GM12801 (cell line): ENCODE results near the gene CIP2A.

ENCODE experiments used
- TF ChIP-seq, protein P1 (sequence below): IDR thresholded peaks from one replicate; pipeline ENCODE4 v1.5.1; 2011; ENCODE audit warnings: control low read depth; ENCODE audit not compliant: insufficient read length; ENCODE audit errors: extremely low read depth

The CIP2A gene

DNA sequence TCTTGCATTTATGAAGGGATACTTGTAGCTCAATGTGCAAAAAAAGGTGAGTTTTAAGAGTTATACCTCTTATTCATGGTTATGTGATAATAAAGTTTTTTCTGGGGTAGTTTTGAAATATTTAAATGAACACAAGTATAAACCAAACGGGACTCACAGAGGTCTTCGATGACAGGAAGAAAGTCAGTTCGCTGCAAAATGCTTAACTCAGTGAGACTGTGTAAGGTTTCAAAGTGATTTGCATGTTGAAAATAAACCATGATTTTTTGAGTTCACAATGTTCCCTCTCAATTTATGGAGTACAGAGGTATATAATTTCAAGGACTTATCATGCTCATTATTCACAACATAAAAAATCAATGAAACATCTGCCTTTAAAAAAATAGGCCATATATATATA, 42.5 kb downstream of the CIP2A start:
- TF ChIP-seq, protein P1, sequence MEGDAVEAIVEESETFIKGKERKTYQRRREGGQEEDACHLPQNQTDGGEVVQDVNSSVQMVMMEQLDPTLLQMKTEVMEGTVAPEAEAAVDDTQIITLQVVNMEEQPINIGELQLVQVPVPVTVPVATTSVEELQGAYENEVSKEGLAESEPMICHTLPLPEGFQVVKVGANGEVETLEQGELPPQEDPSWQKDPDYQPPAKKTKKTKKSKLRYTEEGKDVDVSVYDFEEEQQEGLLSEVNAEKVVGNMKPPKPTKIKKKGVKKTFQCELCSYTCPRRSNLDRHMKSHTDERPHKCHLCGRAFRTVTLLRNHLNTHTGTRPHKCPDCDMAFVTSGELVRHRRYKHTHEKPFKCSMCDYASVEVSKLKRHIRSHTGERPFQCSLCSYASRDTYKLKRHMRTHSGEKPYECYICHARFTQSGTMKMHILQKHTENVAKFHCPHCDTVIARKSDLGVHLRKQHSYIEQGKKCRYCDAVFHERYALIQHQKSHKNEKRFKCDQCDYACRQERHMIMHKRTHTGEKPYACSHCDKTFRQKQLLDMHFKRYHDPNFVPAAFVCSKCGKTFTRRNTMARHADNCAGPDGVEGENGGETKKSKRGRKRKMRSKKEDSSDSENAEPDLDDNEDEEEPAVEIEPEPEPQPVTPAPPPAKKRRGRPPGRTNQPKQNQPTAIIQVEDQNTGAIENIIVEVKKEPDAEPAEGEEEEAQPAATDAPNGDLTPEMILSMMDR, result no peak

DNA sequence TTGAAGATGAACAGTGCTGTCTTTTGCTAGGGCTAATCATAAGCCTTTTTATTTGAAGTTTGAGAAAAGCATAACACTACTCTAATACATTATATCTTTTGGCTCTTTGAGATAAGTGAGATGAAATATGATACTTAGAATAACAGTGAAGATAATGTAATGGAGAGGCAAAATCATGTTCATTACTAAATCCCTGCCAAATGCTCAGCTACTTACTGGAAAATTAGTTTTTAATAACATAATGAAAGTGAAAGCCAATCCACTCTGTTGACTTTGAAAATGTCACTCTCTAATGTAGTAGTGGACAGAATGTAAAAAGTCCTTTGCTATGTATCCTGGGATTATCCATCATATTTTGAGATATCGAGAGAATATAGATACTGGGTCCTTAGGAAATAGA, 43.0 kb downstream of the CIP2A start:
- TF ChIP-seq, protein P1, result no peak

DNA sequence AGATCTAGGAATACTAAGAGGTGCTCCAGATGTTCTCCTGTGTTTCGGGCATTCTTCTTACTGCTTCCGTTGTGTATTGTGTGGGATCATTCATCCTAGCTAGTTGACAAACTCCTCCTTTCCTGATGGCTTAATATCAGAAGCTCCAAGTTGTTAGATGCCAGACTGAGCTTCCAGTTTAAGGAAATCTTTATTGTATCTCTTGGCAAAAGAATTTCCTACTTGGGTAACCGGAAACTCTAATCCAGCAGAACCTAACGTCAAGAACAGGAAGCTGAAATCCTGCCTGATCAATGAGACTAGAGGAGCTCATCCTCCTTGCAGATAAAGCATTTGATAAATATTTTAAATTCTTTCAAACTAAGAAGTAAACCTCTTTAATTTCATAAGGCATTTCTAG, 51.2 kb downstream of the CIP2A start:
- TF ChIP-seq, protein P1, result no peak

DNA sequence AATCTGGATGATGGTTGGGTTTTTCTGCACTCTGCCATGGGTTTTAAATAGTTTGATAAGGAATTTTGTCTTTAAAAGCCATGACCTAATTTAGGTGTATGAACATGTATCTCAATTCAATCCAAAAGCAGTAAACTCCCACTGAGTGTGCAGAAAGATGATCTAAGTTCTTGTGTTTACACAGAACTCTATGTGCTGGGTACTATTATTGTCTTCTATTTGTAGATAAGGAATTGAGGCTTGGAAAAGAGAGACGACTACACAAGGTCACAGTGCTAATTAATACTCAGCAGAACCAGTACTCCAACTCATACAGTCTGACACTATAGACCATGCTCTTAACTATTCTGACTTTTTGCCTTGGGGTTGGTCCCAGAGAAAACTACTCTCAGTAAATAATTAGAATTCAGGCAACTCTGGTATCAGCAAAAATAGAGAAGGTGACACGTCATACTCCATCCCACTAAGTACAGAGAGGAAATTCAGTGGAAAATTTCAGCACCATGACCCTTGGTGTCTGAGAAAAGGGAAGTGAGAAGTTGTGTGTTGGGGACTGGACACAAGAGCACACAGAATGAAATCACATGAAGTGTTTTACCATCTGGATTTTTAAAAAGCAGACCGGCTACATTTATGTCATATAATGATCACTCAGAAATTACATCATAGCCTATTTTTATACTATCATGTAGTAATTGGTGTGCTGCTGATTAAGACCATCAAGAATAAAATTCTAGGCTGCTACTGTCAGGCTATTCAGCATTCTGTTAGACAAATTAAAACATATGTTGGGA, 60.6 kb downstream of the CIP2A start:
- TF ChIP-seq, protein P1, result no peak

DNA sequence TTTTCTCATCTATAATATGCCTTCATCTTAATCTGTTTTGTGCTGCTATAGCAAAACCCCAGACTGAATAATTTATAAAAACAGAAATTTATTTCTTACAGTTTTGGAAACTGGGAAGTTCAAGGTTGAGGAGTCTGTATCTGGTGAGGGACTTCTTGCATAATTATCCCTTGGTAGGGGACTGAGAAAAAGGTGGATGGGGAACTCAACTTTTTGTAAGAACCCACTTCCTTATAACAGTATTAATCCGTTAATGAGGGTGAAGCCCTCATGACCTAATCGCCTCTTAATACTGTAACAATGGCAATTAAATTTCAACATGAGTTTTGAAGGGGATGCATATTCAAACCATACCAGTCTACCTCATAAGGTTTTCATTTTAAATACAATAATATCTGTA, 61.4 kb downstream of the CIP2A start:
- TF ChIP-seq, protein P1, result no peak

DNA sequence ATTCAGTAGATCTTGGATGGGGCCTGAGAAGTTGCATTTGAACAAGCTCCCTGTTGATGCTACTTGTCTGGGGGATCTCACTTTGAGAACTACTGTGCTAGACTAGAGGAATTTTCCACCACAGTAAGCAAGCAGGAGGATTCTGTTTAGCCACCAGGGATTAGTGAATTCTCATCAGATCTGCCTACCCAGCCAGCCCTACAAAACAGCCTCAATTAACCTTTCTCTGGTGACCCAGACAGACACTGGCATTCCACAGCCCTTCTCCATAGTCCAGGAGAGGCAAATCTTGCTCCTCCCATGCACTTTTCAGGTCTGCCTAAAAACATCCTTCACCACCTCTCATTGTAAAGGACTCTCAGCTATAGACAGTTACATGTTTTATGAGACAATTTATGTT, 62.1 kb downstream of the CIP2A start:
- TF ChIP-seq, protein P1, result no peak

DNA sequence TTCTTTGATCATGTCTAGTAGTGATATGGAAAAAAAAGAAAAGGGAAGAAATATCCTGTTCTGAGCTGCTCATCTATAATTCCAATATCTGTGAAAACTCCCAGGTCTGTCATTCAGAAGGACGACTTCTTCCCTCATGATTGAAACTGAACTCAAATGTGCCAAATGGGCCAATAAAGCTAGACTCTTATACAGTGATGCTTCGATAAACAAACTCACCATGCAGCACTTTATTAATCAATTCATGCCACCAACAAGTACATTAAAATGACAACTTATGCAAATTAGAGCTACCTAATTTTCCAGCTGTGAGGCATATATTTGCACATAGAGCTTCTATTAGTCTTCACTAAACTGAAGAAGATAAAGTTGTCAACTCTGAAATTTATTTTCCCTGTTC, 63.3 kb downstream of the CIP2A start:
- TF ChIP-seq, protein P1, result no peak
